ENCODE results near the gene MX2. TPM values are rescaled to one million over a fixed set of nuclear protein-coding genes. Genes with fewer than 3 reads are reported as not detected.

The MX2 gene
- total and polyA plus RNA-seq, 10 of the 15 experiments (the other 5 are each of a cell fraction or from before 2014, with no cell fraction given) = 10.5 to 167 (median 46.1) TPM

DNA sequence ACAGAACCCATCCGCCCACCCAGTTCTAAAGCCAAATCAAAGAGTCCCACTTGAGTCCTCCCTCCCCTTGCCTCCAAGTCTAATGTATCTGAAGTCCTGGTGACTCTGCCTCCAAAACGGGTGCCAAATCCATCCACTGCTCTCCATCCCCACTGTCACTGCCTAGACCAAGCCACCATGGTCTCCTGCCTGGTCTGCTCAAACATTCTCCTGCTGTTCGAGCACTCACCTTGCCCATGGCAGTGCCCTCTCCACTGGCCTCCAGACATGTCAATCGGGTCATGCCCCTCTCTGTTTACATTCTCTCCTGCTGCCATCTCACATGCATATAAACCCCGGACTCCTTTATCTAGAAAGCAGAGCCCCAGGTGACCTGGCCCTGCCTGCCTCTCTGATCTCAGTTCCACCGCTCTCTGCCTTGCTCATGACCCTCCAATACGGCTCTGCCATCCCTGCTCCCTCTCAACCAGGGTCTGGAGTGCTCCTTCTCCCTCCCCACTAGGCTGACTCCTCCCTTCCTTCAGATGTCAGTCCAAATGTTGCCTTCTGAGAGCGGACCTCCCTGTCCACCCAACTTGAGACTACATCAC is 32.1 kb downstream of the MX2 start:
- no TSS peak for BruUV-seq (replicated peaks)
- SMC1A ChIA-PET (ENCODE audit: uncharacterized antibody, unreplicated experiment) = no interaction called here
- Histone ChIP-seq H2AFZ (ENCODE audit: control insufficient read depth, low read depth, low read length) (no peak overlapping the region), H3K27ac (ENCODE audit: control insufficient read depth, insufficient read depth) (no peak overlapping the region), H3K4me2 (ENCODE audit: control insufficient read depth, insufficient read depth) (no peak overlapping the region), H4K20me1 (ENCODE audit: control insufficient read depth, insufficient read depth) (no peaks in the 10 kb centered on the region), H3K36me3 (ENCODE audit: control insufficient read depth in 2 of 2, insufficient read depth in 2 of 2, low read length in 1 of 2) (peaks cover 6 to 28% of the 10 kb centered on the region in 2 experiments; a peak in 3 of 4 replicates), H3K79me2 (ENCODE audit: control insufficient read depth, insufficient read depth, low read length) (no peaks in the 10 kb centered on the region), H3K9me3 (replicated peaks; ENCODE audit: control insufficient read depth, insufficient read depth, low read length) (no peaks in the 10 kb centered on the region), H3K27me3 (replicated peaks in 1 of 2; ENCODE audit: control insufficient read depth in 2 of 2, insufficient read depth in 2 of 2, low read length in 1 of 2) (no peaks in the 10 kb centered on the region), H3K4me3 (no peak overlapping the region), H3K9ac (ENCODE audit: control insufficient read depth, insufficient read depth, low read length) (no peak overlapping the region), H3K4me1 (ENCODE audit: control insufficient read depth, insufficient read depth, low read length) (no peaks in the 10 kb centered on the region; the same call in 1 of the 2 replicates)
- POLR2A ChIA-PET = no interaction called here
- in situ Hi-C loops (cut with MboI) = no loop called here
- 95% methylated on average over 8 of the region's 8 CpGs for WGBS (ENCODE audit: insufficient coverage, insufficient replicate concordance, low lambda C conversion rate, missing lambda C conversion rate)
- FAIRE-seq (no peak), DNase-seq (ENCODE audit: low read depth, low spot score) (no peak), ATAC-seq (no peak)
- CTCF ChIA-PET = no interaction called here
- TF ChIP-seq, protein P1, sequence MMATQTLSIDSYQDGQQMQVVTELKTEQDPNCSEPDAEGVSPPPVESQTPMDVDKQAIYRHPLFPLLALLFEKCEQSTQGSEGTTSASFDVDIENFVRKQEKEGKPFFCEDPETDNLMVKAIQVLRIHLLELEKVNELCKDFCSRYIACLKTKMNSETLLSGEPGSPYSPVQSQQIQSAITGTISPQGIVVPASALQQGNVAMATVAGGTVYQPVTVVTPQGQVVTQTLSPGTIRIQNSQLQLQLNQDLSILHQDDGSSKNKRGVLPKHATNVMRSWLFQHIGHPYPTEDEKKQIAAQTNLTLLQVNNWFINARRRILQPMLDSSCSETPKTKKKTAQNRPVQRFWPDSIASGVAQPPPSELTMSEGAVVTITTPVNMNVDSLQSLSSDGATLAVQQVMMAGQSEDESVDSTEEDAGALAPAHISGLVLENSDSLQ (IDR thresholded peaks at IDR 0.05) = no peak
- TF ChIP-seq RELA (IDR thresholded peaks at IDR 0.05; ENCODE audit: borderline replicate concordance, partially characterized antibody) (no peak), YY1 (IDR thresholded peaks at IDR 0.05; ENCODE audit: low read depth, low read length) (no peak), SIN3A (IDR thresholded peaks at IDR 0.05; ENCODE audit: low read depth, low read length) (no peak), KDM1A (IDR thresholded peaks at IDR 0.05; ENCODE audit: borderline replicate concordance) (no peak)
- TF ChIP-seq, protein P2, sequence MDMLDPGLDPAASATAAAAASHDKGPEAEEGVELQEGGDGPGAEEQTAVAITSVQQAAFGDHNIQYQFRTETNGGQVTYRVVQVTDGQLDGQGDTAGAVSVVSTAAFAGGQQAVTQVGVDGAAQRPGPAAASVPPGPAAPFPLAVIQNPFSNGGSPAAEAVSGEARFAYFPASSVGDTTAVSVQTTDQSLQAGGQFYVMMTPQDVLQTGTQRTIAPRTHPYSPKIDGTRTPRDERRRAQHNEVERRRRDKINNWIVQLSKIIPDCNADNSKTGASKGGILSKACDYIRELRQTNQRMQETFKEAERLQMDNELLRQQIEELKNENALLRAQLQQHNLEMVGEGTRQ (IDR thresholded peaks at IDR 0.05; ENCODE audit: borderline replicate concordance, low read depth, low read length) = no peak
- TF ChIP-seq, protein P3, sequence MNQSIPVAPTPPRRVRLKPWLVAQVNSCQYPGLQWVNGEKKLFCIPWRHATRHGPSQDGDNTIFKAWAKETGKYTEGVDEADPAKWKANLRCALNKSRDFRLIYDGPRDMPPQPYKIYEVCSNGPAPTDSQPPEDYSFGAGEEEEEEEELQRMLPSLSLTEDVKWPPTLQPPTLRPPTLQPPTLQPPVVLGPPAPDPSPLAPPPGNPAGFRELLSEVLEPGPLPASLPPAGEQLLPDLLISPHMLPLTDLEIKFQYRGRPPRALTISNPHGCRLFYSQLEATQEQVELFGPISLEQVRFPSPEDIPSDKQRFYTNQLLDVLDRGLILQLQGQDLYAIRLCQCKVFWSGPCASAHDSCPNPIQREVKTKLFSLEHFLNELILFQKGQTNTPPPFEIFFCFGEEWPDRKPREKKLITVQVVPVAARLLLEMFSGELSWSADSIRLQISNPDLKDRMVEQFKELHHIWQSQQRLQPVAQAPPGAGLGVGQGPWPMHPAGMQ (IDR thresholded peaks at IDR 0.05; ENCODE audit: borderline replicate concordance) = no peak
- RAD21 ChIA-PET (ENCODE audit: unreplicated experiment) = no interaction called here
- intact Hi-C loops (cut with micrococcal nuclease; ENCODE audit: unreplicated experiment) = no loop called here

Measured in GM12878 (cell line).